Mucosa of rectum (tissue), 2 donors: ENCODE results near the gene KLC1.
A peak's percentile ranks its signal among the peaks of the same experiment; 100 is the strongest.
"Not testable (repeated sequence)": the region's sequence is repeated elsewhere in the genome, so short reads cannot be mapped to it uniquely, and the experiment has no call there.

Source experiments
- H3K27ac ChIP-seq, 2 donors: one replicate each; pipeline ENCODE4 v1.7.0; 2013; ENCODE audit warnings: inconsistent platforms in 2 of 2, low read depth in 2 of 2, low read length in 2 of 2
- H3K27me3 ChIP-seq, 2 donors: one replicate each; pipeline ENCODE4 v1.7.0; 2013; ENCODE audit warnings: low read length in 2 of 2; ENCODE audit not compliant: control insufficient read depth in 2 of 2, insufficient read depth in 2 of 2
- H3K36me3 ChIP-seq, 2 donors: one replicate each; pipeline ENCODE4 v1.7.0; 2013; ENCODE audit warnings: low read length in 2 of 2; ENCODE audit not compliant: control insufficient read depth in 2 of 2, insufficient read depth in 2 of 2
- H3K4me1 ChIP-seq, 2 donors: one replicate each; pipeline ENCODE4 v1.7.0; 2013; ENCODE audit warnings: low read length in 2 of 2, mild to moderate bottlenecking in 1 of 2; ENCODE audit not compliant: control insufficient read depth in 2 of 2, insufficient read depth in 2 of 2
- H3K4me3 ChIP-seq, 2 donors: one replicate each; pipeline ENCODE4 v1.7.0; 2013; ENCODE audit warnings: low read length in 2 of 2
- H3K9ac ChIP-seq, 2 donors: one replicate each; pipeline ENCODE4 v1.7.0; 2013; ENCODE audit warnings: low read length in 2 of 2, low read depth in 1 of 2, mild to moderate bottlenecking in 1 of 2
- H3K9me3 ChIP-seq, 2 donors: one replicate each; pipeline ENCODE4 v1.7.0; 2013; ENCODE audit warnings: low read length in 2 of 2; ENCODE audit not compliant: control insufficient read depth in 2 of 2
- donor health status: healthy.
- donor health status: Normal muscosa, but diverticular disease.

Gene KLC1

GRCh38 chr14:103686831-103687485 lies 57.9 kb downstream of the KLC1 start:
- Histone ChIP-seq H3K4me3 (no peak overlapping the region), H3K9me3 (no peaks in the 10 kb centered on the region), H3K36me3 (peaks cover 52 to 59% of the 10 kb centered on the region in 2 donors), H3K27ac (no peak overlapping the region), H3K4me1 (no peaks in the 10 kb centered on the region), H3K9ac (no peak overlapping the region), H3K27me3 (no peaks in the 10 kb centered on the region)

GRCh38 chr14:103687712-103688111 lies 58.7 kb downstream of the KLC1 start:
- Histone ChIP-seq H3K36me3 (peaks cover 54 to 61% of the 10 kb centered on the region in 2 donors), H3K27ac (no peak overlapping the region)

GRCh38 chr14:103688441-103688840 lies 59.4 kb downstream of the KLC1 start:
- Histone ChIP-seq H3K27me3 (no peaks in the 10 kb centered on the region), H3K4me3 (no peak overlapping the region), H3K9ac (no peak overlapping the region), H3K9me3 (no peaks in the 10 kb centered on the region), H3K36me3 (peaks cover 49 to 60% of the 10 kb centered on the region in 2 donors), H3K4me1 (peaks cover 3 to 5% of the 10 kb centered on the region in 2 donors), H3K27ac (no peak overlapping the region)

More at GRCh38 chr14:103687712-103688111, 58.7 kb downstream of the KLC1 start:
- H3K9me3 ChIP-seq = no peaks in the 10 kb centered on the region
- H3K4me3 ChIP-seq = no peak overlapping the region
- H3K9ac ChIP-seq = no peak overlapping the region
- no peaks in the 10 kb centered on the region for H3K4me1 ChIP-seq
- H3K27me3 ChIP-seq = no peaks in the 10 kb centered on the region

- no peak overlapping the region for H3K27ac ChIP-seq
- H3K9me3 ChIP-seq = no peaks in the 10 kb centered on the region
- peaks cover 46 to 61% of the 10 kb centered on the region in 2 donors for H3K36me3 ChIP-seq
- no peaks in the 10 kb centered on the region for H3K27me3 ChIP-seq
- H3K9ac ChIP-seq = peak overlapping the region in 1 of 2 donors; percentile 14
- no peak overlapping the region for H3K4me3 ChIP-seq
- H3K4me1 ChIP-seq = peaks cover 5 to 8% of the 10 kb centered on the region in 2 donors
Observed at GRCh38 chr14:103688906-103689902, 60.2 kb downstream of the KLC1 start.

GRCh38 chr14:103690332-103690731 lies 61.3 kb downstream of the KLC1 start:
- Histone ChIP-seq H3K4me3 (no peak overlapping the region), H3K36me3 (peaks cover 45 to 56% of the 10 kb centered on the region in 2 donors), H3K27ac (no peak overlapping the region), H3K9ac (no peak overlapping the region), H3K4me1 (peaks cover 5 to 8% of the 10 kb centered on the region in 2 donors), H3K9me3 (no peaks in the 10 kb centered on the region), H3K27me3 (no peaks in the 10 kb centered on the region)

- not testable (repeated sequence) for H3K27ac ChIP-seq, H3K4me1 ChIP-seq, H3K9me3 ChIP-seq, H3K27me3 ChIP-seq, H3K9ac ChIP-seq, H3K4me3 ChIP-seq
- peaks cover 39 to 49% of the 10 kb centered on the region in 2 donors for H3K36me3 ChIP-seq
Observed at GRCh38 chr14:103691655-103692054, 62.6 kb downstream of the KLC1 start.

GRCh38 chr14:103692159-103692558 lies 63.1 kb downstream of the KLC1 start:
- Histone ChIP-seq H3K27me3 (no peaks in the 10 kb centered on the region), H3K9me3 (no peaks in the 10 kb centered on the region), H3K4me3 (no peak overlapping the region), H3K9ac (no peak overlapping the region), H3K4me1 (peaks cover 11 to 15% of the 10 kb centered on the region in 2 donors), H3K36me3 (peaks cover 35 to 45% of the 10 kb centered on the region in 2 donors), H3K27ac (no peak overlapping the region)

GRCh38 chr14:103692871-103693270 lies 63.9 kb downstream of the KLC1 start:
- Histone ChIP-seq H3K36me3 (peaks cover 32 to 48% of the 10 kb centered on the region in 2 donors), H3K9me3 (no peaks in the 10 kb centered on the region), H3K27ac (peak overlapping the region; percentile 36 to 58), H3K27me3 (no peaks in the 10 kb centered on the region), H3K4me3 (no peak overlapping the region), H3K9ac (peak overlapping the region in 1 of 2 donors; percentile 28), H3K4me1 (peaks cover 17 to 20% of the 10 kb centered on the region in 2 donors)

- Histone ChIP-seq H3K4me1 (peaks cover 23 to 26% of the 10 kb centered on the region in 2 donors), H3K36me3 (peaks cover 26 to 50% of the 10 kb centered on the region in 2 donors), H3K4me3 (no peak overlapping the region), H3K9ac (peak overlapping the region in 1 of 2 donors; percentile 6), H3K27me3 (no peaks in the 10 kb centered on the region), H3K9me3 (no peaks in the 10 kb centered on the region), H3K27ac (peak overlapping the region; percentile 43 to 58)
Observed at GRCh38 chr14:103693515-103693914, 64.5 kb downstream of the KLC1 start.

- H3K9me3 ChIP-seq = no peaks in the 10 kb centered on the region
- peaks cover 29% of the 10 kb centered on the region in 2 donors for H3K4me1 ChIP-seq
- H3K9ac ChIP-seq = no peak overlapping the region
- H3K36me3 ChIP-seq = peaks cover 21 to 45% of the 10 kb centered on the region in 2 donors
- no peak overlapping the region for H3K27ac ChIP-seq
- H3K27me3 ChIP-seq = no peaks in the 10 kb centered on the region
- no peak overlapping the region for H3K4me3 ChIP-seq
Observed at GRCh38 chr14:103694572-103695026, 65.6 kb downstream of the KLC1 start.
